Ishikawa (cell line): Measurements from ENCODE around the gene TGIF2.

Source experiments
- CEBPB ChIP-seq: IDR thresholded peaks from 2 replicates; pipeline ENCODE4 v1.6.1; 2012
- CREB1 ChIP-seq: IDR thresholded peaks from 2 replicates; pipeline ENCODE4 v1.6.1; 2012; ENCODE audit warnings: low read depth
- EGR1 ChIP-seq: IDR thresholded peaks from 2 replicates; pipeline ENCODE4 v1.6.1; 2012
- EP300 ChIP-seq: IDR thresholded peaks from 2 replicates; pipeline ENCODE4 v1.6.1; 2012; ENCODE audit warnings: borderline replicate concordance
- FOXM1 ChIP-seq: IDR thresholded peaks from 2 replicates; pipeline ENCODE4 v1.6.1; 2012; ENCODE audit warnings: low read depth, borderline replicate concordance
- RAD21 ChIP-seq: IDR thresholded peaks from 2 replicates; pipeline ENCODE4 v1.6.1; 2012; ENCODE audit warnings: low read depth
- REST ChIP-seq: IDR thresholded peaks from 2 replicates; pipeline ENCODE4 v1.6.1; 2012; ENCODE audit warnings: low read depth, mild to moderate bottlenecking
- TAF1 ChIP-seq: IDR thresholded peaks from 2 replicates; pipeline ENCODE4 v1.6.1; 2012; ENCODE audit warnings: low read depth, mild to moderate bottlenecking
- TCF12 ChIP-seq: IDR thresholded peaks from 2 replicates; pipeline ENCODE4 v1.6.1; 2012; ENCODE audit warnings: low read depth
- YY1 ChIP-seq: IDR thresholded peaks from 2 replicates; pipeline ENCODE4 v1.6.1; 2012; ENCODE audit warnings: low read depth

DNA sequence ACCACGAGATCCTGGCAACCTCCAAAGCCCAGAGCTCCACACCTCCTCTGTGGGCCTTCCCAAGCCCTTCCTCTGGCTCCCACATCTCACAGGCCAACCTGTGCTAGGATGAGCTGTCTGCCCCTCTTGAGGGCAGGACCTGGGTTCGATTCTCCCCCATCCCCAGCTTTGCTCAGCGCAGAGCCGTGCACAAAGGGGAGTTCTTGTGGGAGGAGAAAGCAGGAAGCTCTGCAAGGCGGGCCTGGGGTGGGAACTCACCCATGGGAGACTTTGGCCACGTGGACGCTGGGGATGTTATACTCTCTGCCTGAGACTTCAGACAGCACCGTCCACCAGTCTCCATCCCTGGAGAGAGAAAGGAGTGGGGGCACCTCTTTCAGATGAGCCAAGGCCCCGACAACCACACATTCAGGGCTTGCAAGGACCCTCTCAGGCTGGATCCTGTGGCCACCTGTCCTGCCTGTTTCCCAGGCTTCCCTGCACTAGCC, 59.9 kb downstream of the TGIF2 start:
- TF ChIP-seq CEBPB (no peak), EP300 (no peak), TAF1 (no peak), RAD21 (no peak), YY1 (no peak), FOXM1 (no peak), EGR1 (no peak), CREB1 (no peak), REST (no peak), TCF12 (no peak)
